GM12874 (cell line): ENCODE results near the gene USP19.

Source experiments
- CTCF ChIP-seq: IDR thresholded peaks from 2 replicates; pipeline ENCODE4 v1.5.1; 2011; ENCODE audit warnings: low read depth, mild to moderate bottlenecking, control low read depth, low read length, moderate library complexity; ENCODE audit not compliant: insufficient read depth

USP19 gene, protein sequence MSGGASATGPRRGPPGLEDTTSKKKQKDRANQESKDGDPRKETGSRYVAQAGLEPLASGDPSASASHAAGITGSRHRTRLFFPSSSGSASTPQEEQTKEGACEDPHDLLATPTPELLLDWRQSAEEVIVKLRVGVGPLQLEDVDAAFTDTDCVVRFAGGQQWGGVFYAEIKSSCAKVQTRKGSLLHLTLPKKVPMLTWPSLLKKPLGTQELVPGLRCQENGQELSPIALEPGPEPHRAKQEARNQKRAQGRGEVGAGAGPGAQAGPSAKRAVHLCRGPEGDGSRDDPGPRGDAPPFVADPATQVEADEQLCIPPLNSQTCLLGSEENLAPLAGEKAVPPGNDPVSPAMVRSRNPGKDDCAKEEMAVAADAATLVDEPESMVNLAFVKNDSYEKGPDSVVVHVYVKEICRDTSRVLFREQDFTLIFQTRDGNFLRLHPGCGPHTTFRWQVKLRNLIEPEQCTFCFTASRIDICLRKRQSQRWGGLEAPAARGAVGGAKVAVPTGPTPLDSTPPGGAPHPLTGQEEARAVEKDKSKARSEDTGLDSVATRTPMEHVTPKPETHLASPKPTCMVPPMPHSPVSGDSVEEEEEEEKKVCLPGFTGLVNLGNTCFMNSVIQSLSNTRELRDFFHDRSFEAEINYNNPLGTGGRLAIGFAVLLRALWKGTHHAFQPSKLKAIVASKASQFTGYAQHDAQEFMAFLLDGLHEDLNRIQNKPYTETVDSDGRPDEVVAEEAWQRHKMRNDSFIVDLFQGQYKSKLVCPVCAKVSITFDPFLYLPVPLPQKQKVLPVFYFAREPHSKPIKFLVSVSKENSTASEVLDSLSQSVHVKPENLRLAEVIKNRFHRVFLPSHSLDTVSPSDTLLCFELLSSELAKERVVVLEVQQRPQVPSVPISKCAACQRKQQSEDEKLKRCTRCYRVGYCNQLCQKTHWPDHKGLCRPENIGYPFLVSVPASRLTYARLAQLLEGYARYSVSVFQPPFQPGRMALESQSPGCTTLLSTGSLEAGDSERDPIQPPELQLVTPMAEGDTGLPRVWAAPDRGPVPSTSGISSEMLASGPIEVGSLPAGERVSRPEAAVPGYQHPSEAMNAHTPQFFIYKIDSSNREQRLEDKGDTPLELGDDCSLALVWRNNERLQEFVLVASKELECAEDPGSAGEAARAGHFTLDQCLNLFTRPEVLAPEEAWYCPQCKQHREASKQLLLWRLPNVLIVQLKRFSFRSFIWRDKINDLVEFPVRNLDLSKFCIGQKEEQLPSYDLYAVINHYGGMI (N-terminal part only)

DNA sequence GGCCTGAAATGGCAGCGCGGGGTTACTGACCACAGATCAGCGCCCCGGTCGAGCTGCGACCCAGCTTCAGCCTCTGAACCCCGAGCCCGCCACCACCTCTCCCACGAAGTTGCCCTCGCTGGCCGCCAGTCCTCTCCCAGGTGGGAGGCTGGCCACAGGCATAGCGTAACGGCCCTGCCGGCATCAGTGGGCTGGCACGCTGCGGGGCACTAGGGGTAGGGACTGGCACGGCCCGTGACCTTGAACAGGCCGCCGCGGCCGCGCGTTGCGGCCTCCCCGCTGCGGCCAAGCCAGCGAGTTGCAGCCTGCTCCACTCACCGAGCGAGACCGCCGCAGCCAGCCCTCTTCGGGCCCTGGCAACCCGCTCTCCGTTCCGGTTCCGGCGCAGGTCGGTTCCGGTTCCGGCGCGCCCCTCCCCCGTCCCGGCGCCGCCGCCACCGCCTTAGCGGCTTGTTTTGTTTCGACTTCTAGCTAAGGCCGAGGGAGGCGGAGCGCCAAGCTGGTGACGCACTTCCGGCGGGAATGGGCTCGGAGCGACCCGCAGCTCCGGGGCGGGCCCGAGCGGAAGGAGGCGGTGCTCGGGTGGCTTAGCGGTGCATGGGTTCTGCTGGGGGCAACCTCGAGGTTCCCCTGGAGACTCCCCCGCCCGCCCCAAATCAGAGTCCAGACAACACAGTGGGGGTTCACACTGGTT, at the start of gene USP19:
Gene USP19 (minus strand): TSS at position 386 of the 694 bp plus-strand sequence. CDS start 1,678 bp downstream, outside the sequence.
- 0 out of 2 replicates have a peak, but pooled peaks have one; percentile 2 for TF ChIP-seq CTCF

DNA sequence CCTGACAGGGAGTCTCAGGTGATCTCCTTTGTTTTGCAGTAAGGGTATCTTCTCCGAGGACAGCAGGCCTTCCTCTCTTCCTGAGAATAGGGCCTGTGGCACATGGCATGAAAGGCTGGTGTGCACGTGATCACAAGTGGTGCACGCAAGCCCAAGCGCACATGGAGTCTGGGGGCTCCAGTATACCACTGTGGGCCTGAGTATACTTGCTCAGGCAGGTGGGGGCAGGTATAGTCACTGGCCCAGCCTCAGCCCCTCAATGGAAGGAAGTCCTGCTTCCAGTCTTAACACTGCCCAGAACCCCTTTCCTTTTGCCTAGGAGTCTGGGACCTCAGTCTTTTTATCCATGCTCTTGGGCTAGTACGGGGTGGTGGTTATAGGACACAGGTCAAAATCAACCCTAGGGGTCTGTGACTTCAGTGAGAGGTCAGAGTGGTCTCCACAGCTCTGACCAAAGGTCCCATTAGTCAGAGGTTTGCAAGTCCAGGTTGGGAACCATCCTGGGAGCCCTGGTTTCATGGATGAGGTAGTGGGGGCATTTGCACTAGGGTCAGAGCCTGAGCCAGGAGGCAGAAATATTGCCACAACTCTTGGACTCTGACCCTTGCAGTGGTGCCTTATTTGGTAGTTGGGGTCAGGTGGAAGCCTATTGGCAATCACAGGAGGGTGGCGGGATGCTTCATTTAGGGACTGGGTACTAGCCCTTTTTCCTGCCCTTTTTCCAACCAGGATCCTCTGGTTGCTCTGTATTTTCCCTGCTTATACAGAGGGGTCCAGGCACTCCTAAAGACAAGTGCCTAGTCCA, 46.3 kb upstream of the USP19 start:
- no peak for TF ChIP-seq CTCF

DNA sequence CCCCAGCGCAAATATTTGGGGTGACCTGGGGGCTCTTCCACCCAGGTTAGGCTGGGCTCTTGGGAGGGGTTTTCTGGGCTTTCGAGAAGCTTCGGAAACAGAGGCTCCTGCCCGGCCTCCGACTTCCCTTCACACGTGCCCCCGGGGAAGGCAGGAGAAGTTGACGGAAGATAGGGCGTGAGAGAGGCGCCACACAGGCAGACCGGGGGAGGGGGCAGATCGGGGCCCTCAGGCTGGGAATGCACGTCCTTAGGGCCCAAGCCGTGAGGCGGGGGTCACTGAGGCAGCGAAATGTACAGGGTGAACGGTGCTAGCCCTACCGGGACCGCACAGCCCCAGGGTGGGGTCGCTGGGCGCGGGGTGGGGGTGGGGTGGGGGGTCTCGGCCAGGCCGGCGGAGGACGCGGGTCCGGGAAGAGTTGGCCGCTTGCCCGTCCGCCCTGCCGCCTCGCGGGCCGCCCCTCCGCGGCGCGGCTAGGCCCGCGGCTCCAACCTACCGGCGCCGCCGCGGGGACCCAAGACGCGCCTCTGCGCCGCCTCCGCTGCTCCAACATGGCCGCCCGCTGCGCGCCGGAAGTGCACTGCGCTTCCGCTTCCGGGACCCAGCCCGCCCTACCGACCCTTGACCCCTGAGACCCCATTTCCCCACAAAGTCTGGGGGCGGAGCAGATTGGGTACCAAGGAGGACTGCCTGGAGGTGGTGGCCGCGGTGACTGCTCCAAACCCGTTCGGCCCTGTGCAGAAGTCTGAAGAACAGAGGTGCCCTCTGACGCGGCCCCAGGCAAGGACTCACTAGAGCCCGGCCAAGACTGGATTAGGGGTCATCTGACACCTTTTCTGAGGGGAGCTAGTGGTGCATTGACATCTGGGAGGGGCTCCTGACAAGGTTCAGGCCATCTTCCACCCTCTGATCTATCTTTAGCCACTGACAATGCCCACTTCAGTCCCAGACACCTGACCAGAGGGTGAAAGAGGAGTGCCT, 45.4 kb upstream of the USP19 start, which contains the start of gene CCDC71:
Gene CCDC71 (minus strand): TSS at position 561 of the 981 bp plus-strand sequence. CDS start 2,123 bp downstream, outside the sequence.
- no peak for TF ChIP-seq CTCF

DNA sequence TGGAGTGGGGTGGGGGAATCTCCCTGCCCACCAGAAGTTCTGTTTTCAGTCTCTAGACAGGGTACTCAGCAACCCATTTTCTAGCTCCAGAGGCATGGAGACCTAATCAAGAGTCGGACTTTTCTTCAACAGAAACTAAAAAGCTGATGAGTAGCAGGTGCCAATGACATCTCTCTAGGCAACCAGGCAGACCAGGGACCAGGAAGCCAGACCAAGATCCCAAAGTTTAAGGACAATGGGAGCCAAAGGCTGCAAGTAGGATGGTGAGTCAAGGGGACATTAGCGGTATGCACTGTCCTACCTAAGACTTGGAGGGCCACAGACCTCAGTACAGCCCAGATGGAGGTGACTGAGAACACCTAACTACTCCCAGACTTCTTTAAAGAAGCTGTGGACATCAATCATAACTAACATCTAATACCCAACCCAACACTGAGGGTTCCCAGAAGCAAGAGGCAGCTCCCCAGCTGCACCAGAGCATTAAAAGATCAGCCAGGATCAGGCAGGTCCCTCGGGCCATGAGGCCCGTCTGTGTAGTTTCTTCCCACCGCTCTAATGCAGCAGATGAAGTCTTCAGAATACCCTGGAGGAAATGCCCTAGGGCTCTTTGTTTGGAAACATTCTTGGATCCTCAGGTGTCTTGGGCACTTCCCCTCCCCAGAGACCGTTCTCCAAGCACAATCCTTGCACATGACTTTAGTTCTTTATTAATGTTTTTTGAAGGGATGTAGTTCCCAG, 44.5 kb upstream of the USP19 start:
- no peak for TF ChIP-seq CTCF

DNA sequence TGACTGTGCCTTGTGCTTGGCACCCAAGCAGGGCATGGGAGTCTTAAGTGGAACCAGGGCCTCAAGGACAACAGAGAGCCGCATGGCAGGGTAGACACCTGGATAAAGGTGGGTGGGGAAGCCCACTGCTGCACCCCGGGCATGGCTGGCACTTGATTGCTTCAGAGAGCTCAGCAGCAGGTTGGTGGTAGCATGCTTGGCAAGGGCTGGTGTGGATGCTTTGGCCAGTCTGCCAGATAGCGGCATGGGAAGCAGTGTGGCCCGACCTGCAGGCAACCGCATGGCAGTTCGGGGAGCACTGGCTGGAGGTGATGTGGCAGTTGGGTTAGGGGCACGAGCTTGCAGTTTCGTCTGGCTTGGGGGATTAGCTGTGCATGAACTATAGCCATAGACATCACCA, 43.0 kb upstream of the USP19 start:
- no peak for TF ChIP-seq CTCF
